Measurements from ENCODE around the gene GABRB2.
A peak's percentile ranks its signal among the peaks of the same experiment; 100 is the strongest.

Gene GABRB2

GRCh38 chr5:161547738-161548486, 1.4 kb upstream of the GABRB2 start:
- Histone ChIP-seq H2BK12ac (ENCODE audit: low read length in 2 of 2) (no peak overlapping the region), H2AK5ac (ENCODE audit: low read length, severe bottlenecking) (no peak overlapping the region), H3K36me3 (ENCODE audit: control insufficient read depth in 1 of 2, insufficient read depth in 2 of 2, low read depth in 1 of 2, low read length in 2 of 2) (no peaks in the 10 kb centered on the region), H3K4ac (ENCODE audit: low read depth in 1 of 2, low read length in 2 of 2) (no peak overlapping the region), H3K23ac (ENCODE audit: low read length in 2 of 2) (no peak overlapping the region), H4K8ac (ENCODE audit: low read length) (no peak overlapping the region), H3K18ac (ENCODE audit: low read depth in 1 of 2, low read length in 2 of 2) (no peak overlapping the region), H2BK120ac (ENCODE audit: low read depth, low read length) (no peak overlapping the region), H3K4me1 (ENCODE audit: control insufficient read depth, insufficient read depth, low read depth, low read length) (peaks cover 12% of the 10 kb centered on the region), H3K27me3 (ENCODE audit: control insufficient read depth in 1 of 2, insufficient read depth in 1 of 2, low read length in 2 of 2) (peaks cover 51 to 52% of the 10 kb centered on the region in 2 experiments), H3K4me2 (ENCODE audit: low read length, poor library complexity, severe bottlenecking) (peak overlapping the region; percentile 47), H2BK15ac (ENCODE audit: low read depth, poor library complexity, severe bottlenecking) (no peak overlapping the region), H3K4me3 (ENCODE audit: insufficient read depth in 1 of 2, low read depth in 1 of 2, low read length in 2 of 2) (peak overlapping the region; percentile 26 to 72), H3K14ac (ENCODE audit: low read length in 2 of 2) (no peak overlapping the region), H2AFZ (ENCODE audit: low read depth, low read length) (no peak overlapping the region), H3K9ac (ENCODE audit: low read length) (no peak overlapping the region), H2BK5ac (ENCODE audit: low read depth, low read length, poor library complexity, severe bottlenecking) (no peak overlapping the region), H3K79me1 (replicated peaks; ENCODE audit: low read length, poor library complexity, severe bottlenecking) (no peaks in the 10 kb centered on the region), H3K9me3 (ENCODE audit: control insufficient read depth, low read length) (no peaks in the 10 kb centered on the region), H3K27ac (ENCODE audit: low read length, poor library complexity, severe bottlenecking) (no peak overlapping the region), H4K91ac (ENCODE audit: low read length) (no peak overlapping the region)
- DNase-seq: no peak
- 1% methylated on average over 29 of the region's 64 CpGs for WGBS

- Histone ChIP-seq H3K36me3 (ENCODE audit: control insufficient read depth in 1 of 2, insufficient read depth in 2 of 2, low read depth in 1 of 2, low read length in 2 of 2) (no peaks in the 10 kb centered on the region), H3K23ac (ENCODE audit: low read length in 2 of 2) (peak overlapping the region in 1 of 2 experiments; percentile 80), H3K79me1 (replicated peaks; ENCODE audit: low read length, poor library complexity, severe bottlenecking) (no peaks in the 10 kb centered on the region), H4K91ac (ENCODE audit: low read length) (no peak overlapping the region), H2BK12ac (ENCODE audit: low read length in 2 of 2) (no peak overlapping the region), H3K4me3 (ENCODE audit: insufficient read depth in 1 of 2, low read depth in 1 of 2, low read length in 2 of 2) (peak overlapping the region; percentile 26 to 72), H3K18ac (ENCODE audit: low read depth in 1 of 2, low read length in 2 of 2) (no peak overlapping the region), H3K9me3 (ENCODE audit: control insufficient read depth, low read length) (no peaks in the 10 kb centered on the region), H4K8ac (ENCODE audit: low read length) (no peak overlapping the region), H2BK5ac (ENCODE audit: low read depth, low read length, poor library complexity, severe bottlenecking) (no peak overlapping the region), H3K27ac (ENCODE audit: low read length, poor library complexity, severe bottlenecking) (no peak overlapping the region), H2BK15ac (ENCODE audit: low read depth, poor library complexity, severe bottlenecking) (no peak overlapping the region), H2BK120ac (ENCODE audit: low read depth, low read length) (no peak overlapping the region), H2AK5ac (ENCODE audit: low read length, severe bottlenecking) (no peak overlapping the region), H3K14ac (ENCODE audit: low read length in 2 of 2) (no peak overlapping the region), H2AFZ (ENCODE audit: low read depth, low read length) (no peak overlapping the region), H3K9ac (ENCODE audit: low read length) (no peak overlapping the region), H3K4me2 (ENCODE audit: low read length, poor library complexity, severe bottlenecking) (peak overlapping the region; percentile 47), H3K27me3 (ENCODE audit: control insufficient read depth in 1 of 2, insufficient read depth in 1 of 2, low read length in 2 of 2) (peaks cover 51 to 52% of the 10 kb centered on the region in 2 experiments), H3K4me1 (ENCODE audit: control insufficient read depth, insufficient read depth, low read depth, low read length) (peaks cover 12% of the 10 kb centered on the region), H3K4ac (ENCODE audit: low read depth in 1 of 2, low read length in 2 of 2) (no peak overlapping the region)
- 0% methylated on average over 7 of the region's 17 CpGs for WGBS
- DNase-seq: no peak
Observed at GRCh38 chr5:161547406-161547737, 847 bp upstream of the GABRB2 start.

- H4K8ac ChIP-seq (ENCODE audit: low read length): no peak overlapping the region
- H2BK5ac ChIP-seq (ENCODE audit: low read depth, low read length, poor library complexity, severe bottlenecking): no peak overlapping the region
- no peak for DNase-seq
- H4K91ac ChIP-seq (ENCODE audit: low read length): no peak overlapping the region
- H3K36me3 ChIP-seq (ENCODE audit: control insufficient read depth in 1 of 2, insufficient read depth in 2 of 2, low read depth in 1 of 2, low read length in 2 of 2): no peaks in the 10 kb centered on the region
- H2BK12ac ChIP-seq (ENCODE audit: low read length in 2 of 2): no peak overlapping the region
- peaks cover 12% of the 10 kb centered on the region for H3K4me1 ChIP-seq (ENCODE audit: control insufficient read depth, insufficient read depth, low read depth, low read length)
- H3K23ac ChIP-seq (ENCODE audit: low read length in 2 of 2): no peak overlapping the region
- H3K27me3 ChIP-seq (ENCODE audit: control insufficient read depth in 1 of 2, insufficient read depth in 1 of 2, low read length in 2 of 2): peaks cover 51 to 52% of the 10 kb centered on the region in 2 experiments
- H3K79me1 ChIP-seq (replicated peaks; ENCODE audit: low read length, poor library complexity, severe bottlenecking): no peaks in the 10 kb centered on the region
- H2AFZ ChIP-seq (ENCODE audit: low read depth, low read length): no peak overlapping the region
- no peak overlapping the region for H3K27ac ChIP-seq (ENCODE audit: low read length, poor library complexity, severe bottlenecking)
- no peak overlapping the region for H3K4me2 ChIP-seq (ENCODE audit: low read length, poor library complexity, severe bottlenecking)
- WGBS: 14% methylated on average over 7 of the region's 8 CpGs
- no peak overlapping the region for H3K14ac ChIP-seq (ENCODE audit: low read length in 2 of 2)
- H2BK15ac ChIP-seq (ENCODE audit: low read depth, poor library complexity, severe bottlenecking): no peak overlapping the region
- peak overlapping the region in 1 of 2 experiments; percentile 77 for H3K4me3 ChIP-seq (ENCODE audit: insufficient read depth in 1 of 2, low read depth in 1 of 2, low read length in 2 of 2)
- H2AK5ac ChIP-seq (ENCODE audit: low read length, severe bottlenecking): no peak overlapping the region
- no peaks in the 10 kb centered on the region for H3K9me3 ChIP-seq (ENCODE audit: control insufficient read depth, low read length)
- no peak overlapping the region for H3K18ac ChIP-seq (ENCODE audit: low read depth in 1 of 2, low read length in 2 of 2)
- no peak overlapping the region for H2BK120ac ChIP-seq (ENCODE audit: low read depth, low read length)
- no peak overlapping the region for H3K9ac ChIP-seq (ENCODE audit: low read length)
- H3K4ac ChIP-seq (ENCODE audit: low read depth in 1 of 2, low read length in 2 of 2): no peak overlapping the region
Observed at GRCh38 chr5:161546095-161546469, 443 bp downstream of the GABRB2 start.

- Histone ChIP-seq H3K14ac (ENCODE audit: low read length in 2 of 2) (no peak overlapping the region), H3K18ac (ENCODE audit: low read depth in 1 of 2, low read length in 2 of 2) (no peak overlapping the region), H3K4me3 (ENCODE audit: insufficient read depth in 1 of 2, low read depth in 1 of 2, low read length in 2 of 2) (no peak overlapping the region), H2BK5ac (ENCODE audit: low read depth, low read length, poor library complexity, severe bottlenecking) (no peak overlapping the region), H4K91ac (ENCODE audit: low read length) (no peak overlapping the region), H4K8ac (ENCODE audit: low read length) (no peak overlapping the region), H3K27ac (ENCODE audit: low read length, poor library complexity, severe bottlenecking) (no peak overlapping the region), H3K36me3 (ENCODE audit: control insufficient read depth in 1 of 2, insufficient read depth in 2 of 2, low read depth in 1 of 2, low read length in 2 of 2) (no peaks in the 10 kb centered on the region), H2BK15ac (ENCODE audit: low read depth, poor library complexity, severe bottlenecking) (no peak overlapping the region), H3K4ac (ENCODE audit: low read depth in 1 of 2, low read length in 2 of 2) (no peak overlapping the region), H3K9me3 (ENCODE audit: control insufficient read depth, low read length) (no peaks in the 10 kb centered on the region), H3K79me1 (replicated peaks; ENCODE audit: low read length, poor library complexity, severe bottlenecking) (no peaks in the 10 kb centered on the region), H3K4me2 (ENCODE audit: low read length, poor library complexity, severe bottlenecking) (no peak overlapping the region), H2AK5ac (ENCODE audit: low read length, severe bottlenecking) (no peak overlapping the region), H3K27me3 (ENCODE audit: control insufficient read depth in 1 of 2, insufficient read depth in 1 of 2, low read length in 2 of 2) (peaks cover 51 to 52% of the 10 kb centered on the region in 2 experiments), H3K4me1 (ENCODE audit: control insufficient read depth, insufficient read depth, low read depth, low read length) (peaks cover 12% of the 10 kb centered on the region), H2BK120ac (ENCODE audit: low read depth, low read length) (no peak overlapping the region), H3K9ac (ENCODE audit: low read length) (no peak overlapping the region), H2AFZ (ENCODE audit: low read depth, low read length) (no peak overlapping the region), H2BK12ac (ENCODE audit: low read length in 2 of 2) (no peak overlapping the region), H3K23ac (ENCODE audit: low read length in 2 of 2) (no peak overlapping the region)
- 10% methylated on average over 6 of the region's 8 CpGs for WGBS
- DNase-seq: no peak
Observed at GRCh38 chr5:161545344-161546094, 1.0 kb downstream of the GABRB2 start.

All from mesenchymal stem cell (in vitro differentiated cells and primary cell).